GM12892 (cell line): ENCODE data around the gene OTOL1. TPM values are rescaled to one million over a fixed set of nuclear protein-coding genes. Genes with fewer than 3 reads are reported as not detected.
"Not testable (repeated sequence)": the region's sequence is repeated elsewhere in the genome, so short reads cannot be mapped to it uniquely, and the experiment has no call there.

Experiments used
- DNase-seq: peaks from one replicate; pipeline ENCODE4 v3.0.0; 2011; ENCODE audit not compliant: insufficient read length
- FAIRE-seq: peaks from 2 replicates; lab custom pipeline; 2011; peaks lifted over from hg19 to GRCh38; lab: Jason Lieb, UNC
- POLR2A ChIP-seq: IDR thresholded peaks from 2 replicates; pipeline ENCODE4 v1.6.1; 2011; ENCODE audit warnings: low read depth, low read length, control low read depth
- POLR2AphosphoS5 ChIP-seq: IDR thresholded peaks from 2 replicates; pipeline ENCODE4 v1.6.1; 2011; ENCODE audit warnings: low read depth, low read length, control low read depth
- TAF1 ChIP-seq: IDR thresholded peaks from 2 replicates; pipeline ENCODE4 v1.6.1; 2011; ENCODE audit warnings: low read depth, mild to moderate bottlenecking, control low read depth, low read length, borderline replicate concordance
- polyA plus RNA-seq: library from polyadenylated mRNA; unstranded; fragments of >200 nt; gene quantifications from one replicate; pipeline ENCODE4 v1.2.1, GENCODE V29; 2012; ENCODE audit warnings: missing spikeins, inconsistent platforms; ENCODE audit not compliant: missing spikeins

The OTOL1 gene
- polyA plus RNA-seq = not detected

DNA sequence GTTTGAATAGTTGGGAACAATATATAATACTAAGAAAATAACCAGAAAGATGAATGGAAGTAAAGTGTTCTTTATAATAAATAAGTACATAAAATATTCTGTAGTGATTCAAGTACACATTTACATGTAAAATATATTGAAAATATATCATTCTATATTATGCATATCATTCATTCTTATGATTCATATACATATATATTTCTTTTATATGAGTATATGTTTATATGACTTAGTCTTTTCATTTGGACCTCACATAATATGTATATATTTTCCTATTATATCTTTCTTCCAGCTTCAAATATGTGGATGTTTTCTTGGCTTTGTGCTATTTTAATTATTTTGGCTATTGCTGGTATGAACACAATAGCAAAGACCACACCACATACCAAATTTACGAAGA is at the start of gene OTOL1:
Gene OTOL1 (plus strand): TSS at position 301 of the 400 bp plus-strand sequence. CDS start 0 bp downstream, at position 301.
- DNase-seq (no peak), FAIRE-seq (no peak)
- TF ChIP-seq TAF1 (no peak), POLR2AphosphoS5 (no peak), POLR2A (no peak)

DNA sequence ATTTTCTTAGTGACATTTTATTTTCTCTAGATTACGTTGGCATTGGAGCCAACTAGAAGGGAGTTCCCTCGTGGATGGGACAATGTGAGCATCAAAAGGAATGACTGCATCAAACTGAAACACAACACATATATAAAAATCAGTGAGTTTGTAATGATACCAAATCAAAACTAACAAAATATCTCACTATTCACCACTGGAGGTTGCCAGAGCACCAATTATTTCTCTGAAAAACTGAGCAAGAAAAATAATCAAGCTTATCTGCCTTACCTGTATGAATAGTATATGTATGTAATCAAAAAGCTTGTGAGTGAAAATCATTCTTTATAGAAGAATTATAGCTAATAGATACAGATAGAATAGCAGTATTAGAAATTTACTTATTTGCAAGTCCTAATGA is 46.8 kb upstream of the OTOL1 start:
- DNase-seq (no peak), FAIRE-seq (no peak)
- no peak for TF ChIP-seq POLR2A
- TF ChIP-seq TAF1 = no peak
- TF ChIP-seq POLR2AphosphoS5 = no peak

- FAIRE-seq (no peak), DNase-seq (no peak)
- TF ChIP-seq POLR2AphosphoS5 (no peak), TAF1 (no peak), POLR2A (no peak)
Observed at GRCh38 chr3:161452179-161452578, 44.4 kb upstream of the OTOL1 start.

DNA sequence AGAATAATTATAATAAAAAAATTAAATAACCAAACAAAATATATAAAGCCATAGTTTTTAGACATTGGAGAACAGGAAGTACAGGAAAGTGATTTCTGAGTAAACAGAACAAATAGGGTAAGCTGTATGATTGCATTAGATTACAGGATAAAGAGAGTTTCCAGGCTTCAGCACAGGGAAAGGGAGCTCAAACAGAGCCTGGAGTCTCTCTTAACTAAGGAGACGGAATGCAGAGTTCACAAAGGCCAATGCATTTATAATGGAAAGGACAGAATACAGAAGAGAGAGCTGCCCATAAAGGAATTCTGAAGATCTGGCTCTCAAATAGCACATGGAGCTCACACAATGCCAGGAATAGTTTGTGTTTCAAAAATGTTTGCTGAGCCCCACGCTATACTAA is 42.0 kb upstream of the OTOL1 start:
- no peak for FAIRE-seq
- no peak for DNase-seq
- TF ChIP-seq TAF1 (no peak), POLR2A (no peak), POLR2AphosphoS5 (no peak)

DNA sequence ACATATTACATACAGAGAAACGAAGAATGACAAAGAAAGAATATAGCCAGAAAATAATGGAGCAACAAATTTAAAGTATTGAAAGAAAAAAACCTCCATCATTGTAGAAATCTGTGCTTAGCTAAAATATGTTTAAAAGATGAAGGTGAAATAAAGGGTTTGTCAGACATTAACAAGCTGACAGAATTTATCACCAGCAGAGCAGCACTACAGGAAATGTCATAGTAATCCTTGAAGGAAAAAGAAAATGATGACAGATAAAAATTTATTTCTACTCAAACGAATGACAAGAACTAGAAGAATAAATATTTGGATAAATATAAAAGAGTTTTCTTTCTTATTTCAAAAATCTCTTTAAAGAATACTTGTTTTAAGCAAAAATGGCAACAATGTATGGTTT is 40.6 kb upstream of the OTOL1 start:
- DNase-seq = no peak
- TF ChIP-seq POLR2A (no peak), POLR2AphosphoS5 (no peak), TAF1 (no peak)
- FAIRE-seq = no peak

GRCh38 chr3:161462138-161462537 is 34.5 kb upstream of the OTOL1 start:
- FAIRE-seq = no peak

DNA sequence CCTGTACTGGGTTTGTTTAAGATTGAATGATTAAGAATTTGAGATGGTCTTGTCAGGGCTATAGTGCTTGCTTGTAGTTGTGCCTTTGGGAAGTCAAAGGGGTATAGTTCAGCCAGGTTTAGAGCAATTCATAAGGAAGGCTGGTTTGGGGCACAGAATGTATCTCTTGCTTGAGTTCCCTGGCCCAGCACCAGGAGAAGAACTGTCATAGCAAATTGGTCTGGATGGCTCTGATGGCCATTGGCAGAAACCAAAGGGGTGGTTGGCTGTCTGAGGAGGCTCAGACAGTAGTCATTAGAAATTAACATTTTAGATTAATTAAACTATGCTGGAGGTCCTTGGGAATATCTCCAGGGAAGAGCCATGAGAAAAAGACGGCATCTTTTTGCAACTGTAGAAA is 25.4 kb upstream of the OTOL1 start:
- TF ChIP-seq TAF1 (no peak), POLR2A (no peak)
- no peak for FAIRE-seq
- no peak for DNase-seq

More at GRCh38 chr3:161462138-161462537, 34.5 kb upstream of the OTOL1 start:
- DNase-seq = no peak
- TF ChIP-seq POLR2A (no peak), TAF1 (no peak), POLR2AphosphoS5 (no peak)

DNA sequence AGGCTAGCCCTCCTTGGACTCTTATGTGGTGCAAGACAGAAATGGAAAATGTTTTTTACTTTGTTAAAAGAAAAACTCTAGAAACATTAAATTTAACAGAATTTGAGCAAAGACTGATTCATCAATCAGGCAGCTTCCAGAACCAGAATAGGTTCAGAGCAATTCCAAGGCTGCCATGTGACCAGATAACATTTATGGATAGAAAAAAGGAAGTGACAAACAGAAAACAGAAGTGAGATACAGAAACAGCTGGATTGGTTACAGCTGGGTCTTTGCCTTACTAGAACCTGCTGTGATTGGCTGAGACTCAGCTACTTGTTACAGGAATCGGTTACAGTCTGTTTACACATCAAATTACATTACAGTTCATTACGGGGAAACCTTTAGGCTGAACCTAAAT is 22.5 kb upstream of the OTOL1 start:
- no peak for FAIRE-seq
- no peak for DNase-seq

DNA sequence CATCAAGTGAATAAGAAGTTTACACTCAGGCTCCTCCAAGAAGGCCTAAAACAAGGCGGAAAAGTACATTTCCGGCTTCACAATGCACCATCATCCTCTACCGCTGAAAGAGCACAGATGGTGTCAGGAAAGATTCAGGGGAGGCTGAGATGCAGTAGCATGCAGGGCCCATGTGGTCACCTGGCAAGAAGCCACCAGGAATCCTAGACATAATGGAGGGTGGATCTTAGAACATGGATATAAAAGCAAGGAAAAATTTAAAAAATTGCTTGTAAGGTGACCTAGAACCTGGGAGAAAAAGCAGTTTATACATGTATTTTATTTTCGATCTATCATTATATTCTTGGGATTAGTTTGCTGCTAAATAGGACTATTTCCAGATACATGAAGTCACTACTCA is 21.9 kb upstream of the OTOL1 start:
- no peak for DNase-seq
- TF ChIP-seq POLR2A = no peak
- TF ChIP-seq POLR2AphosphoS5 = no peak
- TF ChIP-seq TAF1 = no peak
- FAIRE-seq = no peak

More for the DNA sequence above, 22.5 kb upstream of the OTOL1 start:
- TF ChIP-seq POLR2A (no peak), TAF1 (no peak), POLR2AphosphoS5 (no peak)

- no peak for DNase-seq
- FAIRE-seq = no peak
- TF ChIP-seq POLR2A = no peak
- TF ChIP-seq TAF1 = no peak
- TF ChIP-seq POLR2AphosphoS5 = no peak
Observed at GRCh38 chr3:161475206-161475605, 21.4 kb upstream of the OTOL1 start.

DNA sequence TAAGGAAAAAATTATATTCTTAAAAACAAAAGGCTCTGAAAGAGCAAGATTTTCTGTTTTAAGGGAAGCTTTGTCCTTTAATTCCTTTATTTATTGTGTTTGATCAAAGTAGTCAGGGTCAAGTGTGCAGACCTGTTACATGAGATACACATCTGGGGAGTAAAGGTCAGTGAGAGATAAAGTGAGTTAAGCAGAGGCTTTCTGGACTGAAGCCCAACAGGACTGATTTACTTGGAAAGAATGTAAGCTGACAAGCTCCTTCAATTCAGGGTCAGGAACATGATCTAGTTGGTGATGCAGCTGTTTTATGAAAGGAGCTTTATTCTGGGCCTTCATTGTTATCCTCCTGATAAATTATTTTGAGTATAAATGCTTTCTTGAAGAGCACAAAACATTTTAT is 20.7 kb upstream of the OTOL1 start:
- DNase-seq (no peak), FAIRE-seq (no peak)
- TF ChIP-seq TAF1 (no peak), POLR2A (no peak), POLR2AphosphoS5 (no peak)

- FAIRE-seq = no peak
- no peak for DNase-seq
Observed at GRCh38 chr3:161484226-161484625, 12.4 kb upstream of the OTOL1 start.

GRCh38 chr3:161488284-161488683 is 8.3 kb upstream of the OTOL1 start:
- FAIRE-seq = peak; percentile 97
- DNase-seq = not testable (repeated sequence)

More at GRCh38 chr3:161484226-161484625, 12.4 kb upstream of the OTOL1 start:
- TF ChIP-seq POLR2AphosphoS5 (no peak), POLR2A (no peak), TAF1 (no peak)
